HFFc6 (cell line): Measurements from ENCODE around the gene BBS9. TPM values are rescaled to one million over a fixed set of nuclear protein-coding genes. Genes with fewer than 3 reads are reported as not detected.

Experiments used
- DNase-seq: peaks from one replicate; pipeline ENCODE4 v3.0.0-alpha.2; 2018
- H3K27ac Mint-ChIP-seq: 2 replicates; pipeline ENCODE4 v1.8.0; 2020; ENCODE audit warnings: mild to moderate bottlenecking, mixed read lengths
- H3K27me3 Mint-ChIP-seq: 2 replicates; pipeline ENCODE4 v1.8.0; 2021; ENCODE audit warnings: mild to moderate bottlenecking, moderate library complexity, mixed read lengths; ENCODE audit not compliant: insufficient read depth
- H3K36me3 Mint-ChIP-seq: 2 replicates; pipeline ENCODE4 v1.8.0; 2021; ENCODE audit warnings: low read depth, mixed read lengths
- H3K4me1 Mint-ChIP-seq: 2 replicates; pipeline ENCODE4 v1.8.0; 2020; ENCODE audit warnings: low read depth, mixed read lengths
- H3K4me3 Mint-ChIP-seq: 2 replicates; pipeline ENCODE4 v1.8.0; 2020; ENCODE audit warnings: mild to moderate bottlenecking, moderate library complexity, mixed read lengths
- H3K9me3 Mint-ChIP-seq: 2 replicates; pipeline ENCODE4 v1.8.0; 2020; ENCODE audit warnings: mild to moderate bottlenecking, mixed read lengths
- total RNA-seq, 6 experiments: library from RNA; stranded (reverse); fragmentation: NEBNext Ultra II Directional; extraction: Animal tissue kit (Norgen Biotek cat#: 25700); gene quantifications; 2 replicates in 1 of 6; 3 replicates in 5 of 6; pipeline ENCODE4 v1.2.3, GENCODE V29; 2021
- TF ChIP-seq, protein P1 (sequence below): fragments of 200-600 bp; sonication (generic); IDR thresholded peaks from 2 replicates; pipeline ENCODE4 v1.5.0; 2021; ENCODE audit warnings: antibody characterized with exemption, mild to moderate bottlenecking

The BBS9 gene
- total RNA-seq, 6 experiments from 2014 or later = 10.6 to 13.0 (median 12.1) TPM

DNA sequence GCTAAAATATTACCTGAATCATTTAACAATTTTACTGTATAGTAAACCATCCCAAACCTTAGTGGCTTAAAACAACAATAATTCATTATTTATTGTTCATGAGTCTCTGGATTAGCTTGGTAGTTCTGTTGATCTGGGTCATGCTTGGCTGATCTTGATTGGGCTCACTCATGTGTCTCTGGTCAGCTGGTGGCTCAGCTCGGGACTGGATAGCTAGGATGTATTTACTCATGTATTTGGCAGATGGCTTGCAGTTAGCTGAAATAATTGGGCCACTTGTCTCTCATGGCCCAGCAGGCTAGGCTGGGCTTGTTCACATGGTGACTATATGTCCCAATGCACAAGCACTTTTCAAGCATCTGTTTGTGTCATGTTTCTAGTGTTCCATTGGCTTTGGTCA, 262.8 kb downstream of the BBS9 start:
- peaks cover 6% of the 10 kb centered on the region for H3K36me3 Mint-ChIP-seq
- no peaks in the 10 kb centered on the region for H3K9me3 Mint-ChIP-seq
- DNase-seq = no peak
- no peak overlapping the region for H3K27ac Mint-ChIP-seq
- no peaks in the 10 kb centered on the region for H3K4me1 Mint-ChIP-seq
- H3K4me3 Mint-ChIP-seq = no peak overlapping the region
- TF ChIP-seq, protein P1, sequence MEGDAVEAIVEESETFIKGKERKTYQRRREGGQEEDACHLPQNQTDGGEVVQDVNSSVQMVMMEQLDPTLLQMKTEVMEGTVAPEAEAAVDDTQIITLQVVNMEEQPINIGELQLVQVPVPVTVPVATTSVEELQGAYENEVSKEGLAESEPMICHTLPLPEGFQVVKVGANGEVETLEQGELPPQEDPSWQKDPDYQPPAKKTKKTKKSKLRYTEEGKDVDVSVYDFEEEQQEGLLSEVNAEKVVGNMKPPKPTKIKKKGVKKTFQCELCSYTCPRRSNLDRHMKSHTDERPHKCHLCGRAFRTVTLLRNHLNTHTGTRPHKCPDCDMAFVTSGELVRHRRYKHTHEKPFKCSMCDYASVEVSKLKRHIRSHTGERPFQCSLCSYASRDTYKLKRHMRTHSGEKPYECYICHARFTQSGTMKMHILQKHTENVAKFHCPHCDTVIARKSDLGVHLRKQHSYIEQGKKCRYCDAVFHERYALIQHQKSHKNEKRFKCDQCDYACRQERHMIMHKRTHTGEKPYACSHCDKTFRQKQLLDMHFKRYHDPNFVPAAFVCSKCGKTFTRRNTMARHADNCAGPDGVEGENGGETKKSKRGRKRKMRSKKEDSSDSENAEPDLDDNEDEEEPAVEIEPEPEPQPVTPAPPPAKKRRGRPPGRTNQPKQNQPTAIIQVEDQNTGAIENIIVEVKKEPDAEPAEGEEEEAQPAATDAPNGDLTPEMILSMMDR = no peak
- H3K27me3 Mint-ChIP-seq = peaks cover 3% of the 10 kb centered on the region

GRCh38 chr7:33393770-33394169, 264.4 kb downstream of the BBS9 start:
- Mint-ChIP-seq H3K27ac (no peak overlapping the region), H3K9me3 (no peaks in the 10 kb centered on the region), H3K4me1 (no peaks in the 10 kb centered on the region), H3K27me3 (peaks cover 3% of the 10 kb centered on the region; the same call in 1 of the 2 replicates), H3K4me3 (no peak overlapping the region), H3K36me3 (peaks cover 7% of the 10 kb centered on the region)
- no peak for DNase-seq
- TF ChIP-seq, protein P1 = no peak

DNA sequence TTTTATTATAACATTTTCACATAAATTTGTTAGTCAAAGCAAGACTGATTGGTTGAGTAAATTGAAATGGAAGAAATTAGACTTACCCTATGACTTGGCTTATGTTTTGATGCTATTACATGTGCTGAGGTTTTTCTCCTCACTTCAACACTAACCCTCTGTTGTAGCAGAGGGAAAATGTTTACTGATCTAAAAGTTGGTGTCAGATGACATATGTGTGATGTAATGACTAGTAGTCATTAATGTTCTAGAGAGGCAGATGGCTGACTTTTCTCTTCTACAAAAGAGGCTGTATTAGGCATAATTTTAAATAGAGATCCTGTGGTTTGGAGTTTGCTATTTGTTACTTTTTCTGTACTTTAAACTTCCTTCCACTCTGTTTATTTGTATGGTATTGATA, 266.0 kb downstream of the BBS9 start:
- Mint-ChIP-seq H3K4me1 (no peaks in the 10 kb centered on the region), H3K27ac (no peak overlapping the region), H3K27me3 (peaks cover 2% of the 10 kb centered on the region; the same call in 1 of the 2 replicates), H3K4me3 (no peak overlapping the region), H3K36me3 (peaks cover 7% of the 10 kb centered on the region), H3K9me3 (no peaks in the 10 kb centered on the region)
- DNase-seq = no peak
- TF ChIP-seq, protein P1 = no peak

DNA sequence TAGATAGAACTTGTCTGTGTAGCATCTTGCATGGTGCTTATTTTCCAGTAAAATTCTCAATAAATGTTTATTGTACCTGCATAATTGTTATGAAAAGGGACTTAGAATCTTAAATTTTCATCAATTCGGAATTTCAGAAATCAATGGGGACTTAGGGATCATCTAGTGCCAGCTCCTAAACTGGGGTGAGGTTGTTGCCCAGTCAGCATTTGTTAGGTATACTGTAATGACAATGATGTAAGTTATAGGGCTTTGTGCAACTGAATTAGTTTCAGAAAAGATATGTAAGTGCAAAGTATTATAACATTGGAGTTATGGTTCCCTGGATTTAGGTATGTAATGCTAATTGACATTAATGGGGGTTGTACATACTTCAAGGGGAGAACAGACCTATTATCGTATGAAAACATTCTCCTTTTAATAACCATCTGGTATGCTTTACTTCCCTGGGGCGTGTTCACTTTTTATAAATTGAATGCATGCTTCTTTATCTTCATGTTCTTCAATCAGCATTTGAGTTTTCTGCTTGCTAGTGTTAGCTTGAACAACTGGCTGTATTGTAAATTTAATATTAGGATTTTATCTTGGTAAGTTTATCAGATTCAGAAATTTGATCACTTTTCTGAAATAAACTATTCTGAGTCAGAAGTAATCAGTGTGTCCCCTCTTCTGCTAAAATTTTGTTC, 270.3 kb downstream of the BBS9 start:
- H3K27ac Mint-ChIP-seq = no peak overlapping the region
- TF ChIP-seq, protein P1 = no peak
- DNase-seq = no peak
- H3K27me3 Mint-ChIP-seq = no peaks in the 10 kb centered on the region
- peaks cover 7% of the 10 kb centered on the region for H3K36me3 Mint-ChIP-seq
- H3K4me1 Mint-ChIP-seq = no peaks in the 10 kb centered on the region
- no peak overlapping the region for H3K4me3 Mint-ChIP-seq
- no peaks in the 10 kb centered on the region for H3K9me3 Mint-ChIP-seq

DNA sequence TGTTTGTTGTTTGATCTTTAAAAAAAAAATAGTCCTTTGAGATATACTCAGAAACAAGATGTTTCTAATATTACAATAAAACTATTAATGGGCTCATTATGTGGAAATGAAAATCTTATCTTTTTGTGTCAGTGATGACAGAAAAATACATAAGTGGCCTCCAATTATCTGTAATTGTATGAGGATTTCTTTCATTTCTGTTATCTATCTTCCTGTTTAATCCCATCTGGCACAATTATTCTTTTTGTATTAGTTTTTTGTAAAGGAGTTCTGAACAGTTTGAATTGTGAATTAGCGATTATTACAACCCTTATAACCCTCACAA, 270.8 kb downstream of the BBS9 start:
- H3K27ac Mint-ChIP-seq = no peak overlapping the region

More for the DNA sequence above, 270.8 kb downstream of the BBS9 start:
- H3K36me3 Mint-ChIP-seq = peaks cover 7% of the 10 kb centered on the region
- H3K9me3 Mint-ChIP-seq = no peaks in the 10 kb centered on the region
- no peak for DNase-seq
- no peaks in the 10 kb centered on the region for H3K27me3 Mint-ChIP-seq
- H3K4me3 Mint-ChIP-seq = no peak overlapping the region
- H3K4me1 Mint-ChIP-seq = no peaks in the 10 kb centered on the region
- TF ChIP-seq, protein P1 = no peak
